ENCODE data around the gene CLPTM1. TPM values are rescaled to one million over a fixed set of nuclear protein-coding genes. Genes with fewer than 3 reads are reported as not detected.

Gene CLPTM1, protein sequence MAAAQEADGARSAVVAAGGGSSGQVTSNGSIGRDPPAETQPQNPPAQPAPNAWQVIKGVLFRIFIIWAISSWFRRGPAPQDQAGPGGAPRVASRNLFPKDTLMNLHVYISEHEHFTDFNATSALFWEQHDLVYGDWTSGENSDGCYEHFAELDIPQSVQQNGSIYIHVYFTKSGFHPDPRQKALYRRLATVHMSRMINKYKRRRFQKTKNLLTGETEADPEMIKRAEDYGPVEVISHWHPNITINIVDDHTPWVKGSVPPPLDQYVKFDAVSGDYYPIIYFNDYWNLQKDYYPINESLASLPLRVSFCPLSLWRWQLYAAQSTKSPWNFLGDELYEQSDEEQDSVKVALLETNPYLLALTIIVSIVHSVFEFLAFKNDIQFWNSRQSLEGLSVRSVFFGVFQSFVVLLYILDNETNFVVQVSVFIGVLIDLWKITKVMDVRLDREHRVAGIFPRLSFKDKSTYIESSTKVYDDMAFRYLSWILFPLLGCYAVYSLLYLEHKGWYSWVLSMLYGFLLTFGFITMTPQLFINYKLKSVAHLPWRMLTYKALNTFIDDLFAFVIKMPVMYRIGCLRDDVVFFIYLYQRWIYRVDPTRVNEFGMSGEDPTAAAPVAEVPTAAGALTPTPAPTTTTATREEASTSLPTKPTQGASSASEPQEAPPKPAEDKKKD
- total RNA-seq (108 and 115 TPM in 2 replicates), polyA plus RNA-seq (176 and 200 TPM in 2 replicates), polyA minus RNA-seq (131 and 148 TPM in 2 replicates), Bru-seq, nascent RNA (percentile 61 among the genes with signal in this experiment), BruChase-seq, experiment 1, labeled RNA remaining after a 6-hour chase (percentile 79 among the genes with signal in this experiment), BruChase-seq, experiment 2, labeled RNA remaining after a 2-hour chase (percentile 66 among the genes with signal in this experiment)
- 88.9 and 89.2 TPM in 2 replicates for polyA plus RNA-seq (2011; cell fraction: cytosol; rRNA removed)
- 123 and 145 TPM in 2 replicates for polyA plus RNA-seq (2011; cell fraction: nucleus; rRNA removed)
- polyA plus RNA-seq (2012): 79.8 and 86.6 TPM in 2 replicates
- 36.5 TPM for polyA minus RNA-seq (2011; cell fraction: cytosol; rRNA and poly(A)+ RNA removed)
- polyA minus RNA-seq (2011; cell fraction: nucleus; rRNA and poly(A)+ RNA removed): 54.8 and 73.4 TPM in 2 replicates
- long read RNA-seq, transcript CLPTM1-201 (14 exons, 2,604 nt): major isoform, 45 of 57 reads
- long read RNA-seq, partial matches to known transcripts: 2 of 57 reads
- long read RNA-seq, other reads (novel, unspliced or antisense): 10 of 57 reads

- ChIA-PET POLR2A (interaction anchor here (0.6 to 1.3 kb wide), 3 partner anchors 39 to 84 kb away, joined by 3 read pairs; no protein-coding TSS in a partner anchor), CTCF (interaction anchor here (0.9 to 1.7 kb wide), 4 partner anchors 35 to 51 kb away, joined by 3 to 5 read pairs (median 4); partner anchors contain the start of gene APOE)
- Histone ChIP-seq H3K9ac (replicated peaks; ENCODE audit: extremely low read depth, insufficient read depth, low read length) (peak within 1 kb of the TSS; percentile 97), H4K20me1 (replicated peaks; ENCODE audit: control insufficient read depth, extremely low read depth, insufficient read depth, low read length) (no peaks in the 10 kb centered on the region), H3K79me2 (ENCODE audit: control insufficient read depth, insufficient read depth, low read length) (peaks cover 46% of the 10 kb centered on the region), H3K4me2 (ENCODE audit: insufficient read depth, low read length) (peak within 1 kb of the TSS; percentile 98), H3K4me3 (replicated peaks in 1 of 3; ENCODE audit: insufficient read depth in 1 of 3, low read depth in 1 of 3, low read length in 3 of 3) (peak within 1 kb of the TSS; percentile 87 to 95 (median 90)), H3K27me3 (ENCODE audit: control insufficient read depth in 2 of 2, insufficient read depth in 2 of 2, low read length in 2 of 2) (no peaks in the 10 kb centered on the region), H3K9me3 (replicated peaks; ENCODE audit: control insufficient read depth, insufficient read depth, low read length) (no peaks in the 10 kb centered on the region), H3K27ac (ENCODE audit: insufficient read depth, low read depth, low read length) (peak within 1 kb of the TSS; percentile 93), H3K36me3 (ENCODE audit: control insufficient read depth in 2 of 2, extremely low read depth in 1 of 2, insufficient read depth in 2 of 2, low read length in 2 of 2) (no peaks in the 10 kb centered on the region), H3K9me1 (replicated peaks; ENCODE audit: control insufficient read depth, extremely low read depth, insufficient read depth, low read length) (no peaks in the 10 kb centered on the region), H2AFZ (ENCODE audit: low read depth, low read length) (peak within 1 kb of the TSS; percentile 98), H3K4me1 (ENCODE audit: control insufficient read depth, extremely low read depth, insufficient read depth, low read length) (peaks cover 15% of the 10 kb centered on the region)
- TF ChIP-seq, protein P1, sequence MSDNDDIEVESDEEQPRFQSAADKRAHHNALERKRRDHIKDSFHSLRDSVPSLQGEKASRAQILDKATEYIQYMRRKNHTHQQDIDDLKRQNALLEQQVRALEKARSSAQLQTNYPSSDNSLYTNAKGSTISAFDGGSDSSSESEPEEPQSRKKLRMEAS (IDR thresholded peaks at IDR 0.05; ENCODE audit: insufficient read depth, insufficient read length): peak; percentile 15
- TF ChIP-seq CTCF (IDR thresholded peaks at IDR 0.05; ENCODE audit: extremely low read depth in 1 of 2, insufficient read depth in 1 of 2, low read depth in 1 of 2, low read length in 2 of 2) (no peak), POLR2AphosphoS5 (IDR thresholded peaks at IDR 0.05; ENCODE audit: insufficient read depth, low read depth, low read length) (peak; percentile 85), POLR2A (IDR thresholded peaks at IDR 0.05; ENCODE audit: low read depth, low read length) (peak; percentile 80), JUN (IDR thresholded peaks at IDR 0.05; ENCODE audit: borderline replicate concordance, insufficient read depth, insufficient read length, low read depth) (no peak)
- BruUV-seq (replicated peaks): TSS peak; percentile 93
- intact Hi-C loops (cut with micrococcal nuclease) (loop anchor here (1.0 to 10.0 kb wide), 5 partner anchors 28 to 233 kb away; partner anchors contain the start of gene BCAM), dilution Hi-C loops (cut with MboI; ENCODE audit: extremely low pct_ligation_motif_present, low sequenced_read_pairs) (no loop called here)
- DNase-seq (ENCODE audit: low read depth, low spot score): peak; percentile 96
- peak; percentile 97 for FAIRE-seq
These were observed at the start of gene CLPTM1 for GRCh38 chr19:44954649-44955504. Gene CLPTM1 (plus strand): TSS chr19:44955380. CDS start chr19:44955396, 16 bp downstream.

Measured in endothelial cell of umbilical vein (primary cell).